Neural progenitor cell (in vitro differentiated cells): ENCODE data around the gene TOMM7. TPM values are rescaled to one million over a fixed set of nuclear protein-coding genes. Genes with fewer than 3 reads are reported as not detected.

Source experiments
- DNase-seq: peaks from one replicate; pipeline ENCODE4 v3.0.0-alpha.2; 2016; ENCODE audit warnings: low spot score
- H2AFZ ChIP-seq: fragments of 200-600 bp; sonication (generic); replicated peaks from 2 replicates; pipeline ENCODE4 v1.6.1; 2016; ENCODE audit warnings: antibody characterized with exemption
- H3F3A ChIP-seq: fragments of 200-600 bp; sonication (generic); 2 replicates; pipeline ENCODE4 v1.6.1; 2016; ENCODE audit warnings: antibody characterized with exemption, low read depth
- H3K27ac ChIP-seq: fragments of 200-600 bp; sonication (generic); 2 replicates; pipeline ENCODE4 v1.5.1; 2016; ENCODE audit warnings: mild to moderate bottlenecking
- H3K27me3 ChIP-seq: fragments of 200-600 bp; sonication (generic); 2 replicates; pipeline ENCODE4 v1.6.1; 2016; ENCODE audit warnings: mild to moderate bottlenecking, moderate library complexity
- H3K36me3 ChIP-seq: fragments of 200-600 bp; sonication (generic); 2 replicates; pipeline ENCODE4 v1.5.1; 2016
- H3K4me1 ChIP-seq: fragments of 200-600 bp; sonication (generic); 2 replicates; pipeline ENCODE4 v1.6.1; 2016; ENCODE audit warnings: mixed run types
- H3K4me2 ChIP-seq: fragments of 200-600 bp; sonication (generic); 2 replicates; pipeline ENCODE4 v1.6.1; 2016
- H3K4me3 ChIP-seq: fragments of 200-600 bp; sonication (generic); 2 replicates; pipeline ENCODE4 v1.5.1; 2016
- H3K79me2 ChIP-seq: fragments of 200-600 bp; sonication (generic); 2 replicates; pipeline ENCODE4 v1.6.1; 2016; ENCODE audit warnings: low read depth
- H3K9ac ChIP-seq: fragments of 200-600 bp; sonication (generic); 2 replicates; pipeline ENCODE4 v1.6.1; 2016
- H3K9me3 ChIP-seq: fragments of 200-600 bp; sonication (generic); 2 replicates; pipeline ENCODE4 v1.5.1; 2016; ENCODE audit warnings: low read depth
- H4K20me1 ChIP-seq: fragments of 200-600 bp; sonication (generic); 2 replicates; pipeline ENCODE4 v1.6.1; 2016; ENCODE audit warnings: low read depth
- H3K27ac Mint-ChIP-seq: 3 replicates; pipeline ENCODE4 v1.8.0; 2021; ENCODE audit warnings: mixed read lengths
- H3K27me3 Mint-ChIP-seq: 2 replicates; pipeline ENCODE4 v1.8.0; 2022; ENCODE audit warnings: low read depth, mild to moderate bottlenecking, inconsistent platforms, moderate library complexity, mixed read lengths; ENCODE audit not compliant: insufficient read depth
- H3K36me3 Mint-ChIP-seq: 3 replicates; pipeline ENCODE4 v1.8.0; 2021; ENCODE audit warnings: mixed read lengths
- H3K4me1 Mint-ChIP-seq: 3 replicates; pipeline ENCODE4 v1.8.0; 2021; ENCODE audit warnings: mixed read lengths
- H3K4me3 Mint-ChIP-seq: 3 replicates; pipeline ENCODE4 v1.8.0; 2021; ENCODE audit warnings: mild to moderate bottlenecking, moderate library complexity, mixed read lengths
- H3K9me3 Mint-ChIP-seq: 3 replicates; pipeline ENCODE4 v1.8.0; 2020; ENCODE audit warnings: mixed read lengths
- EZH2 ChIP-seq: fragments of 200-600 bp; sonication (generic); IDR thresholded peaks from 2 replicates; pipeline ENCODE4 v1.6.1; 2017; ENCODE audit warnings: antibody characterized with exemption, mild to moderate bottlenecking, moderate library complexity
- EZH2phosphoT487 ChIP-seq: fragments of 200-600 bp; sonication (generic); IDR thresholded peaks from 2 replicates; pipeline ENCODE4 v1.6.1; 2017; ENCODE audit warnings: antibody characterized with exemption
- total RNA-seq: library from RNA; depleted of rRNA; stranded (reverse); fragments of >200 nt; gene quantifications from 2 replicates; pipeline ENCODE4 v1.2.3, GENCODE V29; 2015; ENCODE audit warnings: low replicate concordance
- TF ChIP-seq, protein P1 (sequence below): fragments of 200-600 bp; sonication (generic); IDR thresholded peaks from 2 replicates; pipeline ENCODE4 v1.5.1; 2017; ENCODE audit warnings: antibody characterized with exemption, mild to moderate bottlenecking

The TOMM7 gene
- total RNA-seq, 1 donor from 2014 or later, result 89.9 TPM

DNA sequence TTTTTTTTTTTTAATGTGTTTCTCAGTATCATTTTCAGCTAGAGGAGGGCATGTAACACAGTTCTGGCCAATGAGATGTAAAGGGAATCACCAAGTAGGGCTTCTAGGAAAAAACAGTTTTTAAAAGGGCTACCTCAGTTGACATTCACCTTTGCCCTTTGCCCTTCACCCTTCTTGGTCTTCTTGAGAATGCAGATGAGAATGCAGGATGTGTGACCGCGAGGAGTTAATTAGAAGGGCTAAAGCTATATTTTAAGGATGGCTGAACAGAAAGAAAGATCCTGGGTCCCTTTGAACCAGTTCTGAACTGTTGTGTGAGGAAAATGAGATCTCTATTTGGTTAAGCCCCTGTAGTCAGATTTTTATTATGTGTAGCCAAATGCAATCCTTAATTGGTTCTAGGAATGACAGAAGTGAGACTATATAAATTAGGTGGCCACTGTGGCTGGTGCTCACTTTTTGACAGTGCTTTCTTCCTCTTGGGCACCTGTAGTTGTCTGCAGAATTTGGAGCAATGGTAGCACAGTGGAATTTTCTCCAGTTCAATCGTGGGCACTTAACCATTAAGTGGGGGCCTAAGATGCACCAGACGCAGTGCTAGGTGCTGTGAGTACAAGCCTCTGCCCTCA, 21.1 kb upstream of the TOMM7 start:
- H3K27ac Mint-ChIP-seq, result no peak overlapping the region
- H3K27me3 Mint-ChIP-seq, result peaks cover 10% of the 10 kb centered on the region

DNA sequence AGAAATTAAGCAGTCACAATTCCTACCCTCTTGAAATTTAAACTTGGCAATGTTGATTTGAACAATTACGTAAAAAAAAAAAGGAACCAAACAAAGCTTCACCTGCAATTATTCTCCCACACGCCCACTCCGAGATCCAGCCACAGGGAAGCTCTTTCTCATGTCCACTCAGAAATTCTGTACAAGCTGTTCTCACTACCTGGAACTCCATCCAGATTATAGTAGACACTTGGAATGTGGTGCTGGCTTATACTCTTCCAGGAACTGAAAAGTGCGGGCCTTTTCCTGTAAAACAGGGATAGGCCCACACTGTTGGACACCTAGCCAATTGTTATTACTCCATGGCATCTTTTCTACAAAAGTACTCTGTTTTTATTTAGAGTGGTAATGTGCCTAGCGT, 20.3 kb upstream of the TOMM7 start:
- Histone ChIP-seq H3K9ac (no peak overlapping the region), H3K36me3 (no peaks in the 10 kb centered on the region), H3K4me3 (no peak overlapping the region), H2AFZ (no peak overlapping the region), H3K79me2 (no peaks in the 10 kb centered on the region), H3F3A (peaks cover 8% of the 10 kb centered on the region), H4K20me1 (no peaks in the 10 kb centered on the region), H3K27ac (no peak overlapping the region), H3K27me3 (no peaks in the 10 kb centered on the region), H3K4me1 (peaks cover 6% of the 10 kb centered on the region), H3K4me2 (no peak overlapping the region), H3K9me3 (no peaks in the 10 kb centered on the region)
- H3K27me3 Mint-ChIP-seq, result peaks cover 10% of the 10 kb centered on the region
- no peak for TF ChIP-seq EZH2phosphoT487
- TF ChIP-seq, protein P1, sequence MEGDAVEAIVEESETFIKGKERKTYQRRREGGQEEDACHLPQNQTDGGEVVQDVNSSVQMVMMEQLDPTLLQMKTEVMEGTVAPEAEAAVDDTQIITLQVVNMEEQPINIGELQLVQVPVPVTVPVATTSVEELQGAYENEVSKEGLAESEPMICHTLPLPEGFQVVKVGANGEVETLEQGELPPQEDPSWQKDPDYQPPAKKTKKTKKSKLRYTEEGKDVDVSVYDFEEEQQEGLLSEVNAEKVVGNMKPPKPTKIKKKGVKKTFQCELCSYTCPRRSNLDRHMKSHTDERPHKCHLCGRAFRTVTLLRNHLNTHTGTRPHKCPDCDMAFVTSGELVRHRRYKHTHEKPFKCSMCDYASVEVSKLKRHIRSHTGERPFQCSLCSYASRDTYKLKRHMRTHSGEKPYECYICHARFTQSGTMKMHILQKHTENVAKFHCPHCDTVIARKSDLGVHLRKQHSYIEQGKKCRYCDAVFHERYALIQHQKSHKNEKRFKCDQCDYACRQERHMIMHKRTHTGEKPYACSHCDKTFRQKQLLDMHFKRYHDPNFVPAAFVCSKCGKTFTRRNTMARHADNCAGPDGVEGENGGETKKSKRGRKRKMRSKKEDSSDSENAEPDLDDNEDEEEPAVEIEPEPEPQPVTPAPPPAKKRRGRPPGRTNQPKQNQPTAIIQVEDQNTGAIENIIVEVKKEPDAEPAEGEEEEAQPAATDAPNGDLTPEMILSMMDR, result no peak
- TF ChIP-seq EZH2, result no peak
- H3K9me3 Mint-ChIP-seq, result peaks cover 7% of the 10 kb centered on the region
- no peak overlapping the region for H3K4me3 Mint-ChIP-seq
- H3K4me1 Mint-ChIP-seq, result peaks cover 28% of the 10 kb centered on the region
- H3K27ac Mint-ChIP-seq, result peak overlapping the region; percentile 85
- H3K36me3 Mint-ChIP-seq, result no peaks in the 10 kb centered on the region
- DNase-seq, result no peak

More for the DNA sequence above, 21.1 kb upstream of the TOMM7 start:
- no peaks in the 10 kb centered on the region for H3K27me3 ChIP-seq
- peak overlapping the region; percentile 22 for H3K4me2 ChIP-seq
- peaks cover 7% of the 10 kb centered on the region for H3K9me3 Mint-ChIP-seq
- peaks cover 27% of the 10 kb centered on the region for H3K4me1 Mint-ChIP-seq
- peaks cover 6% of the 10 kb centered on the region for H3K4me1 ChIP-seq
- H2AFZ ChIP-seq, result no peak overlapping the region
- no peak overlapping the region for H3K4me3 ChIP-seq
- H3K36me3 Mint-ChIP-seq, result no peaks in the 10 kb centered on the region
- no peak overlapping the region for H3K27ac ChIP-seq
- peaks cover 8% of the 10 kb centered on the region for H3F3A ChIP-seq
- no peaks in the 10 kb centered on the region for H3K79me2 ChIP-seq
- H3K9me3 ChIP-seq, result no peaks in the 10 kb centered on the region
- peak; percentile 56 for DNase-seq
- no peak overlapping the region for H3K4me3 Mint-ChIP-seq
- no peak overlapping the region for H3K9ac ChIP-seq
- no peaks in the 10 kb centered on the region for H4K20me1 ChIP-seq
- H3K36me3 ChIP-seq, result no peaks in the 10 kb centered on the region
- TF ChIP-seq EZH2phosphoT487 (no peak), EZH2 (no peak)
- TF ChIP-seq, protein P1, result no peak

DNA sequence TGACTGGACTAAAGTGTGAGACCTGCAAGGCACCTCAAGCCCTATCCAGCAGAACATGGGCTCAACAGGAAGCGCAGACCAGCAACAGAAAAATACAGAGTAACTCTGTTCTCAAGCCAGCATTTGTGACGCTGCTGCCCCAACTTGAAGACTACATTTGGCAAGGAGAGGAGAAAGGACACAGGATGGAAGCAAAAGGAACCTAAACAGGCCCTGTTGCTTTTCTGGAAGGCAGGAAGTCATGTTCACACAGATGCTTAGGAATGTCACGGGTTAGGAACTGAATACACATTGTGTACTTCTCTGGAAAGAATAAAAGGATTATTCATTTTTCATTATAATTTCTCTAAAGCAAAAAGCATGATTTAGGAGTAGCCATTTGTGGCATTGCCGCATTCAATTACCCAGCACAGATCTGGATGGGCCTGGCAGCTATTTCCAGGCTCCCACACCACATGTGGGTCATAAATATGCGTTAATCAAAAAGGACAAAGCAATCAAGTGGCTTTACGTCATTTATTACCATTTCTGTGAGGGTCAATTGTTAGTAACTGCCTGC, 19.8 kb upstream of the TOMM7 start:
- Mint-ChIP-seq H3K9me3 (peaks cover 7% of the 10 kb centered on the region), H3K36me3 (no peaks in the 10 kb centered on the region), H3K4me3 (peak overlapping the region; percentile 48), H3K27me3 (peaks cover 10% of the 10 kb centered on the region), H3K4me1 (peaks cover 30% of the 10 kb centered on the region), H3K27ac (peak overlapping the region; percentile 70)
- peaks cover 8% of the 10 kb centered on the region for H3F3A ChIP-seq
- no peak for TF ChIP-seq EZH2phosphoT487
- no peak for TF ChIP-seq EZH2
- TF ChIP-seq, protein P1, result no peak
- H3K4me1 ChIP-seq, result peaks cover 6% of the 10 kb centered on the region
- H3K4me3 ChIP-seq, result no peak overlapping the region
- no peak overlapping the region for H3K4me2 ChIP-seq
- no peaks in the 10 kb centered on the region for H3K9me3 ChIP-seq
- H3K9ac ChIP-seq, result no peak overlapping the region
- peak overlapping the region; percentile 42 for H2AFZ ChIP-seq
- H3K36me3 ChIP-seq, result no peaks in the 10 kb centered on the region
- no peak for DNase-seq
- no peaks in the 10 kb centered on the region for H3K27me3 ChIP-seq
- H4K20me1 ChIP-seq, result no peaks in the 10 kb centered on the region
- no peaks in the 10 kb centered on the region for H3K79me2 ChIP-seq
- H3K27ac ChIP-seq, result no peak overlapping the region
